H1 (cell line): Measurements from ENCODE around the gene EPHA5. TPM values are rescaled to one million over a fixed set of nuclear protein-coding genes. Genes with fewer than 3 reads are reported as not detected.

Experiments
- CTCF ChIA-PET: fragments of 300-600 bp; sonication (Branson Sonifier 250); formaldehyde crosslinking; loops from one replicate; lab custom pipeline; 2021; ENCODE audit not compliant: partially characterized antibody; lab: Charles Lee
- POLR2A ChIA-PET: fragments of 300-600 bp; sonication (Branson Sonifier 250); formaldehyde crosslinking; loops from one replicate; lab custom pipeline; 2021; ENCODE audit warnings: inconsistent platforms; ENCODE audit not compliant: partially characterized antibody; lab: Charles Lee
- DNase-seq, 2 experiments: peaks; one replicate each; pipeline versions ENCODE4 v3.0.0 to v3.0.0-alpha.2; 2010 to 2022; ENCODE audit warnings: low spot score in 2 of 2, low read depth in 1 of 2, mixed read lengths in 1 of 2
- FAIRE-seq: peaks from 2 replicates; lab custom pipeline; 2011; peaks lifted over from hg19 to GRCh38; lab: Jason Lieb, UNC
- H2AFZ ChIP-seq: 2 replicates; pipeline ENCODE4 v1.8.1; 2012; ENCODE audit warnings: low read length, inconsistent platforms
- H2AK5ac ChIP-seq: 2 replicates; pipeline ENCODE4 v1.6.1; 2013; ENCODE audit warnings: low read depth, low read length
- H2BK120ac ChIP-seq: replicated peaks from 2 replicates; pipeline ENCODE3; 2013; ENCODE audit warnings: low read depth, low read length, inconsistent platforms
- H2BK12ac ChIP-seq: 2 replicates; pipeline ENCODE4 v1.6.1; 2013; ENCODE audit warnings: low read depth, low read length
- H2BK15ac ChIP-seq: 2 replicates; pipeline ENCODE4 v1.6.1; 2013; ENCODE audit warnings: low read length
- H2BK20ac ChIP-seq: 2 replicates; pipeline ENCODE4 v1.6.1; 2013; ENCODE audit warnings: low read length
- H2BK5ac ChIP-seq: 2 replicates; pipeline ENCODE4 v1.6.1; 2013; ENCODE audit warnings: low read depth, low read length
- H3K14ac ChIP-seq: 2 replicates; pipeline ENCODE4 v1.6.1; 2013; ENCODE audit warnings: inconsistent platforms; ENCODE audit not compliant: insufficient read length
- H3K18ac ChIP-seq: 2 replicates; pipeline ENCODE4 v1.6.1; 2013; ENCODE audit warnings: low read length; ENCODE audit errors: extremely low read depth
- H3K23ac ChIP-seq: 2 replicates; pipeline ENCODE4 v1.6.1; 2013; ENCODE audit warnings: inconsistent platforms; ENCODE audit not compliant: insufficient read length
- H3K23me2 ChIP-seq: 2 replicates; pipeline ENCODE4 v1.6.1; 2013; ENCODE audit warnings: low read depth, low read length
- H3K27ac ChIP-seq: 2 replicates; pipeline ENCODE4 v1.6.1; 2011; ENCODE audit warnings: low read depth, low read length, inconsistent platforms
- H3K27me3 ChIP-seq, 4 experiments: replicated peaks in 1 of 4; 1 replicate in 1 of 4; 2 replicates in 3 of 4; pipeline versions ENCODE4 v1.6.1 to v1.8.1; 2011 to 2013; ENCODE audit warnings: low read length in 3 of 4, mild to moderate bottlenecking in 3 of 4, inconsistent platforms in 2 of 4, mixed read lengths in 2 of 4, moderate library complexity in 1 of 4; ENCODE audit not compliant: control insufficient read depth in 3 of 4, insufficient read depth in 3 of 4; ENCODE audit errors: extremely low read depth in 1 of 4
- H3K36me3 ChIP-seq, 4 experiments: 2 replicates each; pipeline versions ENCODE4 v1.6.1 to v1.8.1; 2011 to 2013; ENCODE audit warnings: mild to moderate bottlenecking in 4 of 4, low read length in 3 of 4, moderate library complexity in 2 of 4, control low read depth in 1 of 4, inconsistent platforms in 1 of 4; ENCODE audit not compliant: insufficient read depth in 4 of 4, control insufficient read depth in 2 of 4
- H3K4ac ChIP-seq: replicated peaks from 2 replicates; pipeline ENCODE3; 2013; ENCODE audit warnings: low read length, low read depth, mixed read lengths, inconsistent platforms; ENCODE audit not compliant: insufficient read length
- H3K4me1 ChIP-seq, 4 experiments: replicated peaks in 1 of 4; 1 replicate in 1 of 4; 2 replicates in 3 of 4; pipeline versions ENCODE4 v1.6.1 to v1.8.1; 2011 to 2013; ENCODE audit warnings: low read length in 3 of 4, inconsistent platforms in 2 of 4, mixed read lengths in 1 of 4; ENCODE audit not compliant: insufficient read depth in 4 of 4, control insufficient read depth in 3 of 4
- H3K4me2 ChIP-seq, 2 experiments: 2 replicates each; pipeline versions ENCODE4 v1.6.1 to v1.8.1; 2011 to 2013; ENCODE audit warnings: low read depth in 2 of 2, low read length in 2 of 2, control low read depth in 1 of 2, inconsistent platforms in 1 of 2, mild to moderate bottlenecking in 1 of 2; ENCODE audit not compliant: insufficient read depth in 1 of 2
- H3K4me3 ChIP-seq, 4 experiments: fragments of 200-600, 300-600 bp in 1 of 4; sonication (generic), shearing (Covaris generic), sonication (Bioruptor Twin) in 1 of 4; 2 replicates each; pipeline versions ENCODE4 v1.5.1 to v1.8.1; 2011 to 2016; ENCODE audit warnings: low read length in 4 of 4, low read depth in 3 of 4, control low read depth in 2 of 4, inconsistent platforms in 2 of 4, mild to moderate bottlenecking in 2 of 4, mixed read lengths in 1 of 4, moderate library complexity in 1 of 4; ENCODE audit not compliant: insufficient read depth in 2 of 4; ENCODE audit errors: extremely low read depth in 1 of 4
- H3K56ac ChIP-seq: replicated peaks from 2 replicates; pipeline ENCODE3; 2013; ENCODE audit warnings: low read depth, mild to moderate bottlenecking, mixed read lengths, low read length, inconsistent platforms; ENCODE audit not compliant: insufficient read length
- H3K79me1 ChIP-seq: 2 replicates; pipeline ENCODE4 v1.6.1; 2013; ENCODE audit warnings: low read depth, low read length, control low read depth
- H3K79me2 ChIP-seq, 2 experiments: 2 replicates each; pipeline versions ENCODE4 v1.6.1 to v1.8.1; 2012 to 2013; ENCODE audit warnings: low read length in 2 of 2, mild to moderate bottlenecking in 2 of 2, inconsistent platforms in 1 of 2; ENCODE audit not compliant: insufficient read depth in 2 of 2, control insufficient read depth in 1 of 2
- H3K9ac ChIP-seq, 4 experiments: replicated peaks in 1 of 4; 1 replicate in 1 of 4; 2 replicates in 3 of 4; pipeline versions ENCODE4 v1.6.1 to v1.8.1; 2011 to 2013; ENCODE audit warnings: low read depth in 3 of 4, low read length in 3 of 4, control low read depth in 2 of 4, mild to moderate bottlenecking in 2 of 4, moderate library complexity in 2 of 4, inconsistent platforms in 1 of 4; ENCODE audit errors: extremely low read depth in 1 of 4
- H3K9me3 ChIP-seq, 2 experiments: 2 replicates each; pipeline versions ENCODE4 v1.6.1 to v1.8.1; 2012 to 2013; ENCODE audit warnings: mild to moderate bottlenecking in 2 of 2, moderate library complexity in 2 of 2, control low read depth in 1 of 2, inconsistent platforms in 1 of 2, low read depth in 1 of 2, low read length in 1 of 2, mixed read lengths in 1 of 2; ENCODE audit not compliant: insufficient read depth in 2 of 2
- H4K20me1 ChIP-seq, 2 experiments: replicated peaks in 1 of 2; 2 replicates each; pipeline versions ENCODE3 to v1.8.1; 2011 to 2013; ENCODE audit warnings: inconsistent platforms in 2 of 2, low read length in 2 of 2, mild to moderate bottlenecking in 1 of 2; ENCODE audit not compliant: insufficient read depth in 2 of 2, control insufficient read depth in 1 of 2
- H4K5ac ChIP-seq: 2 replicates; pipeline ENCODE4 v1.6.1; 2013; ENCODE audit warnings: low read length, low read depth, mixed read lengths, inconsistent platforms; ENCODE audit not compliant: insufficient read length
- H4K8ac ChIP-seq: 2 replicates; pipeline ENCODE4 v1.8.0; 2013; ENCODE audit warnings: mild to moderate bottlenecking, moderate library complexity, low read length, inconsistent platforms; ENCODE audit not compliant: insufficient read depth; ENCODE audit errors: extremely low read depth
- H4K91ac ChIP-seq: replicated peaks from 2 replicates; pipeline ENCODE3; 2013; ENCODE audit warnings: low read length, mixed read lengths, inconsistent platforms; ENCODE audit not compliant: insufficient read length
- ASH2L ChIP-seq: fragments of 200-600, 300-600 bp; sonication (generic); IDR thresholded peaks from one replicate; pipeline ENCODE4 v1.7.1; 2017; ENCODE audit warnings: low read length
- BRCA1 ChIP-seq: IDR thresholded peaks from 2 replicates; pipeline ENCODE4 v1.6.1; 2012; ENCODE audit warnings: low read depth, low read length, improper control_type of control experiment
- CHD2 ChIP-seq: IDR thresholded peaks from 2 replicates; pipeline ENCODE4 v1.6.1; 2012; ENCODE audit warnings: low read length, improper control_type of control experiment
- CREB1 ChIP-seq: IDR thresholded peaks from 2 replicates; pipeline ENCODE4 v1.6.1; 2012; ENCODE audit warnings: inconsistent platforms
- CTBP2 ChIP-seq: IDR thresholded peaks from 2 replicates; pipeline ENCODE4 v1.7.0; 2011; ENCODE audit warnings: borderline replicate concordance, mild to moderate bottlenecking, moderate library complexity, mixed read lengths, low read length; ENCODE audit not compliant: insufficient read depth, insufficient read length
- EZH2 ChIP-seq: fragments of 200-600 bp; sonication (generic); IDR thresholded peaks from 2 replicates; pipeline ENCODE4 v1.7.1; 2012; ENCODE audit warnings: low read depth, mild to moderate bottlenecking, moderate library complexity, low read length, inconsistent platforms; ENCODE audit not compliant: severe bottlenecking
- GABPA ChIP-seq: IDR thresholded peaks from 2 replicates; pipeline ENCODE4 v1.6.1; 2011; ENCODE audit warnings: mild to moderate bottlenecking, low read length, moderate library complexity, borderline replicate concordance; ENCODE audit not compliant: insufficient read depth
- HDAC2 ChIP-seq, 2 experiments: fragments of 300-600 bp in 1 of 2; sonication (generic) in 1 of 2; IDR thresholded peaks; 2 replicates each; pipeline ENCODE4 v1.6.1; 2011 to 2012; ENCODE audit warnings: low read depth in 2 of 2, low read length in 2 of 2, mild to moderate bottlenecking in 2 of 2, moderate library complexity in 2 of 2, borderline replicate concordance in 1 of 2, inconsistent platforms in 1 of 2
- HDAC6 ChIP-seq: IDR thresholded peaks from one replicate; pipeline ENCODE4 v1.7.1; 2012; ENCODE audit warnings: low read depth, mild to moderate bottlenecking, inconsistent platforms, low read length, moderate library complexity
- KDM1A ChIP-seq: fragments of 200-600, 300-600 bp; sonication (generic); IDR thresholded peaks from 2 replicates; pipeline ENCODE4 v1.7.1; 2016; ENCODE audit warnings: mild to moderate bottlenecking, low read length, borderline replicate concordance
- MAX ChIP-seq: IDR thresholded peaks from 2 replicates; pipeline ENCODE4 v1.6.1; 2012; ENCODE audit warnings: inconsistent platforms
- PHF8 ChIP-seq: fragments of 200-600 bp; sonication (generic); conservative IDR thresholded peaks from 2 replicates; pipeline ENCODE4 v1.7.1; 2012; ENCODE audit warnings: low read depth, mild to moderate bottlenecking, inconsistent platforms, low read length, moderate library complexity
- SIN3A ChIP-seq, 2 experiments: IDR thresholded peaks in 1 of 2; conservative IDR thresholded peaks in 1 of 2; 2 replicates each; pipeline ENCODE4 v1.6.1; 2011 to 2012; ENCODE audit warnings: low read length in 2 of 2, improper control_type of control experiment in 1 of 2, low read depth in 1 of 2, mild to moderate bottlenecking in 1 of 2
- WGBS, 2 experiments: shearing (Covaris generic) in 1 of 2; methylation state at CpG; one replicate each; pipeline versions ENCODE4 v1.1.6 to v1.1.7; 2013 to 2015; ENCODE audit warnings: low lambda C conversion rate in 2 of 2, mixed read lengths in 2 of 2, inconsistent platforms in 1 of 2, low coverage in 1 of 2, missing lambda C conversion rate in 1 of 2; ENCODE audit not compliant: insufficient replicate concordance in 2 of 2, insufficient coverage in 1 of 2, insufficient read length in 1 of 2; ENCODE audit errors: extremely low coverage in 1 of 2, missing lambda C conversion rate in 1 of 2; 5-methylcytosine and 5-hydroxymethylcytosine counted together
- polyA plus RNA-seq, 7 experiments: library from polyadenylated mRNA; depleted of rRNA in 3 of 7; stranded (reverse) in 5 of 7; unstranded in 2 of 7; fragments of >200 nt in 5 of 7; fragments of 200-250 nt in 2 of 7; gene quantifications; 1 replicate in 5 of 7; 2 replicates in 1 of 7; 4 replicates in 1 of 7; pipeline versions ENCODE4 v1.2.1 to v1.2.3, GENCODE V29; 2011 to 2013; ENCODE audit warnings: missing spikeins in 2 of 7, mixed read lengths in 2 of 7
- total RNA-seq: library from RNA; stranded (reverse); fragmentation: NEBNext Ultra II Directional; extraction: Animal tissue kit (Norgen Biotek cat#: 25700); gene quantifications from 2 replicates; pipeline ENCODE4 v1.2.1, GENCODE V29; 2021

The EPHA5 gene
- total and polyA plus RNA-seq, 2 of the 8 experiments (the other 6 are each of a cell fraction or from before 2014, with no cell fraction given), result 0.03 to 0.11 TPM

- FAIRE-seq (no peak), DNase-seq (no peak)
- no peak overlapping the region for H3K18ac ChIP-seq
- no peak overlapping the region for H2BK20ac ChIP-seq
- H3K56ac ChIP-seq, result no peak overlapping the region
- H3K23me2 ChIP-seq, result no peaks in the 10 kb centered on the region
- CTCF ChIA-PET, result no interaction called here
- H3K23ac ChIP-seq, result no peak overlapping the region
- no peaks in the 10 kb centered on the region for H3K36me3 ChIP-seq
- 95% methylated on average over 1 of the region's 1 CpG; no CpG with 5 or more reads in 1 of the 2 experiments for WGBS, 2 experiments
- no peak overlapping the region for H3K27ac ChIP-seq
- no peak overlapping the region for H2AK5ac ChIP-seq
- H2AFZ ChIP-seq, result no peak overlapping the region; the same call in 1 of the 2 replicates
- no peak overlapping the region for H4K91ac ChIP-seq
- H2BK120ac ChIP-seq, result no peak overlapping the region
- H3K4ac ChIP-seq, result no peak overlapping the region
- H3K79me2 ChIP-seq, result no peaks in the 10 kb centered on the region
- H3K4me1 ChIP-seq, result no peaks in the 10 kb centered on the region
- H3K9me3 ChIP-seq, result no peaks in the 10 kb centered on the region
- H3K14ac ChIP-seq, result no peak overlapping the region
- H4K5ac ChIP-seq, result no peak overlapping the region
- no peak overlapping the region for H2BK5ac ChIP-seq
- H3K79me1 ChIP-seq, result no peaks in the 10 kb centered on the region
- TF ChIP-seq BRCA1 (no peak), CREB1 (no peak), CHD2 (no peak), CTBP2 (no peak), ASH2L (no peak), HDAC2 (IDR thresholded peaks at IDR 0.05; ENCODE audit: borderline replicate concordance in 1 of 2, low read depth in 2 of 2, low read length in 2 of 2) (no peak), SIN3A (conservative IDR thresholded peaks at IDR 0.05 in 1 of 2, IDR thresholded peaks at IDR 0.05 in 1 of 2; ENCODE audit: low read depth in 1 of 2, low read length in 2 of 2) (no peak), KDM1A (no peak), EZH2 (no peak), HDAC6 (no peak), PHF8 (no peak), MAX (no peak), GABPA (no peak)
- POLR2A ChIA-PET, result no interaction called here
- no peaks in the 10 kb centered on the region for H4K20me1 ChIP-seq
- no peaks in the 10 kb centered on the region for H3K27me3 ChIP-seq
- H3K4me3 ChIP-seq, result no peak overlapping the region
- H2BK15ac ChIP-seq, result no peak overlapping the region
- no peak overlapping the region for H2BK12ac ChIP-seq
- H3K4me2 ChIP-seq, result no peak overlapping the region
- no peak overlapping the region for H4K8ac ChIP-seq
- no peak overlapping the region for H3K9ac ChIP-seq
Measured at GRCh38 chr4:65467068-65467680, 203.1 kb downstream of the EPHA5 start.
